GM21786 (cell line): ENCODE results near the gene PLB1.

Experiments
- ATAC-seq: cut with Tn5 transposase; IDR thresholded peaks from one replicate; pipeline ENCODE4 v1.9.1; 2021; ENCODE audit not compliant: unreplicated experiment

The PLB1 gene

DNA sequence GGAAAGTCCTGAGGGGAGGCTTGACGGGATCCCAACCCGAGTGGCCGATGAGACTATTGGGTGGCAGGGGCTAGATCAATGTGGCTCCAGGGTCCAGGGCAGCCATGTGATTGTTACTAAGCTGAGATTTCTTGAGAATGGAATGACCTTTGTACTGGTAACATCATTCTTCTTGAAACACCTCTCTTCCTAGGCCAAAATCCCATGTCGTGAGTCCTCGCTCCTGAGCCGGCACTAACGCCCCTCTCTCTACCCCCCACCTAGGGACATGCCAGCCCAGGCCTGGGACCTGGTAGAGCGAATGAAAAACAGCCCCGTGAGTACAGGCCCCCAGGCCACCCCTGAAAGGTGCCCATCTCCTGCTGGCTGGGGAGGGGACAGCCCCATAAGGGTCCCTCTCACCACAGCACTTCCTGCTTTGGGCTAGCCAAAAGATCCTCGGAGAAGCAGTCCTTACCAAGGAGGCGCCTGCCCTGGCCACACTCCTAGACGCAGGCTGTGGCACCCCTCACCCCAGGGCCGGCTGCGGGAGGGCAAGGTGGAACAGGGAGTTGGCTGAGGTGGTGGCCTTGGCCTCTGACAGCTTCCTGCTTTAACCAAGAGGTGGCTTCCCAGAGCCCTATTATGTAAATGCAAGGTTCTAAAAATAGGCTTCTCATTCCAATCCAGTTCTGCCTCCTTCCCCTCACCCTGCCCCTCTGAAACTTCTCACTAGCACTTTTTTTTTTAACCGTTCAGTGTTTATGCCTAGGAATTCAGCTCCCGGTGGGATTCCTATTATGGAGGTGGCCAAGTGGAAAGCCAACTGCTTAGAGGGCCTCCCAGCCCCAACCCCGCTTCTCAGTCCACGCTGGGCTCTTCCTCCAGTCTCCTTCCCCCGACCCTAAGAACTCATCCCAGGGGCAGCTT, 129.2 kb downstream of the PLB1 start:
- peak; percentile 69 for ATAC-seq

DNA sequence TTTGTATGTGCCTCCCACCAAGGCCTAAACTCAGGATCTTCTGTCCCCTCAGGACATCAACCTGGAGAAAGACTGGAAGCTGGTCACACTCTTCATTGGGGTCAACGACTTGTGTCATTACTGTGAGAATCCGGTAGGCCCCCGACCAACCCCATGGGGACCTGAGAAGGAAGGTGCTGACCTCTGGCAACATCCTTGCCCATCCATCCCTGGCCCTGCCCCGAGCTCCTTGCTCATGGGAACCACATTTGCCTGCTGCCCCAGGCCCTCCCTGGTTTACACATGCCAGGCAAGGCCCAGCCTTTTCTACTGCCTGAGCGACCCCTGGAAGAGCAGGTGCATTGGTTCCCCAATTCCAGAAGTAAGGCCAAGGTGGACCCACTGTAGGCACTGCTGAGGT, 130.5 kb downstream of the PLB1 start:
- ATAC-seq: no peak

DNA sequence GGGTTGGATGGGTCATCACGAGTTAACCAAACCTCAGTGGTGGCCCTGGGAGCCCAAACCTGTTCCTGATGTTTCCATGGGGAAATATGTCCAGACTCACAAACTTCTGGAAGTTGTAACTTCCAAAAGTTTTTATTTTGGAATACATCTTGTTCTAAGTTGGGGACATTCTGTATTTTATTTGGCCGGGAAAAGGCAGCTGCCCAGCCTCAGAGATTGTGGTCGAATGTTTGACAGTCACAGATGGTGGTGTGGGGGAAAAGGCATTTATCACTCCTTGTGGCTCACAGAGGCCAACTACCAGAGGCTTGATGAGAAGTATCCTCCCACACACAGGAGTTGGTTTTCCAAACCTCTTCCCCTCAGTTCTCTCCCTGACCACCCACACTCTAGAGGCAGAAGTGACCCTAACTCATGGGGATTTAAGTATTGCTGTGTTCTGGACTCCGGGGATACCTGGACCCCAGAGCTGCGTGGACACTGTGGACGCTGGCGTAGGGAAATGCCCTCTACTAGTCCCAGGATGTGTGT, 131.1 kb downstream of the PLB1 start:
- ATAC-seq: no peak

DNA sequence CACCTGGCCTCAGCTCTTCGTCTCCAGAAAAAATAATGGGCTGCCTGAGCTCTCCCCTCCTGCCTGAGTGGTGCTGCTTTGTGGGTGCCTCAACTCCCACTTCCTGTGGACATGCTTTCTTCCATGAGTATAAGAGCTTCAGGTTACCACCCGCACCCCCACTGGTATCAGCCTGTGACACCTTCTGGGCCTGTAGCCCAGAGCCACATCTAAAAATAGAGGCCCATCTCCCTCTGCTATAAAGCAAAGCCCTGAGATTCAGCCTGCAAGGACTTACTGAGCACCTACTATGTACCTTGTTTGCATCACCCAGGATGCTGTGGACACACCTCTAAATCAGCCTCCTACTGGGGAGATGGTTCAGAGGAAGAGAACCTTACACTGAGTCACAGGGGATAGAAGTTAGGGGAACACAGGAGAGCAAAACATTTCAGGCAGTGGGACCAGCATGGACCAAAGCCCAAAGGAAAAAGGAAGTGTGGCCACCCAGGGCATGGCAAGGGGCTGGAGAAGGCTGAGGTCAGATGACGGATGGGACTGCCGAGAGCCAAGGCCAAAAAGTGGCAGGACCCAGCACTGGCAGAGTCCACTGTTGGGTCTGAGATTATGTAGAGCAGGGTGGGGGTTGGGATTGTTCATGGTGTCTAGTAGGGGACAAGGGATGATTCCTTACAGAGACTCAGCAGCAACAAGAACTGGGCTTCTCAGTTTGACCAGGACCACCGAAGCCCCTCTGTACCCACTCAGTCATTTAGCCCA, 132.0 kb downstream of the PLB1 start:
- no peak for ATAC-seq

DNA sequence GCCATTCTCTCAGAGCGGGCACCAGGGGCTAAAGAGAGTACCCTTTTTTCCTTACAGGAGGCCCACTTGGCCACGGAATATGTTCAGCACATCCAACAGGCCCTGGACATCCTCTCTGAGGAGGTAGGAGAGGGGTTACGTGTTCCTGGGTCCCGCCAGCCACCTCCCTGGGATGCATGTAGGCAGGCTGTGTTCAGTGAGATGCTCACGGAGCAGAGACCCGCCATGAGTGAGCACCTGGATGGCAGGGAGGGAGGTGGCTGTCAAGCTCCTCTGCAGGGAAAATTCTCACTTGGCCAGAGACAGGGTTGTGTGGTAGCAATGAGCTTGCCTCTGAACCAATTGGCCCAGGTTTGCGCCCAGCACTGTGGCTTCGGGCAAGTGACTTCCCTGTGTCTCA, 132.6 kb downstream of the PLB1 start:
- no peak for ATAC-seq

DNA sequence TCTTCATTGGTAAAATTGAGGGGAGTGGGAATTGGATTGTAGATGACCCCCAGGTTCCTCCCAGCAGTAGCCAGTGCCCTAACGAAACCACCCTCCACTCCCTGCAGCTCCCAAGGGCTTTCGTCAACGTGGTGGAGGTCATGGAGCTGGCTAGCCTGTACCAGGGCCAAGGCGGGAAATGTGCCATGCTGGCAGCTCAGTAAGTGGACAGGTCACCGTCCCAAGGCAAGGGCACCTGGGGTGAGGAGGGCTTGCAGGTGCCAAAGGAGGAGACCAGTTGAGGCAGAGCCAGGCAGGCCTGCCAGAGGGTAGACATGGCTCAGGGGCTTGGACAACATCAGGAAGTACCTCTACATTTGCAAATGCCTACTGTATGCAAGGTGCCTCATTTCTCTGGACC, 133.1 kb downstream of the PLB1 start:
- no peak for ATAC-seq

DNA sequence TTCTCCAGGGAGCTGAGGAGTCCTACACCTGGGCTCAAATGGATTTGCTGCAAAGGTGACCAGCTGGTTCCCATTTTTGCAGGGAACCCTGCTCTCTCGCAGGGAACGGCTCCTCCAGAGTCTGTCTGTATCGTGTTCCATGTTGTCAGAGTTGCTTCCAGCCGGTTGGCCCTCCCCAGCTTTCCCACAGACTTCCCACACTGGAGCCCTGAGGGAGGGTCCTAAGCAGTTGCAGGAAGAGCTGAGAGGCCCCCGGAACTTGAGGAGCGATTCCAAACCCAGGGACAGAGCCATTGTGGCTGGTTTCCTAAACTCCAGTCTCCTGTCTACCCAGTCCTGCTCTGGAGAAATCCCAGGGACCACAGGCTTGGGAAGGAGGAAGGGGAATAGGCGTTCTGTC, 134.1 kb downstream of the PLB1 start:
- ATAC-seq: no peak

DNA sequence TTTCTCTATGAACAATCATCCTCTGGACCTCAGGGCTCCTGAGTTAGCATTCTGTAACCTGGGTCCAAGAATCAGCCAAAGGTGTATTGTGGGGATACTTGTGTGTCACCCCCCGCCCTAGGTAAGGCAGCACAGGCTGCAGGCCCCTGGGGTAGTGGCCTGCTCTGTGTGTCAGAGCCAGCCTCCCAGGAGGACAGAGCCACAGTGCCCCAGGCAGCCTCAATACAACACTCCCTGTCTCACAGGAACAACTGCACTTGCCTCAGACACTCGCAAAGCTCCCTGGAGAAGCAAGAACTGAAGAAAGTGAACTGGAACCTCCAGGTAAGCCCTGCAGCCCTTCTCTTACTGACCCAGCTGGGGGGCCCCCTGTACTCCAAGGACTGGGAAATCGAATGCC, 134.5 kb downstream of the PLB1 start:
- ATAC-seq: no peak

DNA sequence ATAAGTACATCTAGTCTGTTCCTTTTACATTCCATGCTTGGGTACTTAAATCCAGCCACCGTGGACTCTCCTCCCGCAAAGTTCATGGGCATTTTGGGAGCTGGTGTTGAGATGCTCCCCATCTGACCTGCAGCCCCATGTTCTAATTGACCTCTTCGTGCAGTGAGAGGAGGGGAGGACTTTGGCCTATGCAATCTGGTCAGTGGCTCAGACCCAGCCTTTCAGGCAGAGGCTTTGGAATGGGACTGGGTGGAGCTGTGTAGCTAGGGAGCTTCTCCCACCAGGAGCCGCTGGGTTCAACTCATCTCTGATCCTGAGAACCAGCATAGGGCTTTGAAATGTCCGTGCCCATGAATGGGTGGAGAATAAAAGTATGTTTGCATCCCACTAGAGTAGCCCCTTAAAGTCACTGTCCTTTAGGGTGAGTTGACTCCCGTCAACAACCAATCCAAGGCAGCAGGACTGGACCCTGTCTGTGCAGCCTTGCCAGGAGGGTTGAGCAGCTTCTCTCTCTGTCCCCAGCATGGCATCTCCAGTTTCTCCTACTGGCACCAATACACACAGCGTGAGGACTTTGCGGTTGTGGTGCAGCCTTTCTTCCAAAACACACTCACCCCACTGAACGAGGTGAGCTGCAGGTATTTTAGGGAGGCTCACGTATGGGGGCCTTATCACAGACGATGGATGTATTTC, 135.8 kb downstream of the PLB1 start:
- no peak for ATAC-seq

DNA sequence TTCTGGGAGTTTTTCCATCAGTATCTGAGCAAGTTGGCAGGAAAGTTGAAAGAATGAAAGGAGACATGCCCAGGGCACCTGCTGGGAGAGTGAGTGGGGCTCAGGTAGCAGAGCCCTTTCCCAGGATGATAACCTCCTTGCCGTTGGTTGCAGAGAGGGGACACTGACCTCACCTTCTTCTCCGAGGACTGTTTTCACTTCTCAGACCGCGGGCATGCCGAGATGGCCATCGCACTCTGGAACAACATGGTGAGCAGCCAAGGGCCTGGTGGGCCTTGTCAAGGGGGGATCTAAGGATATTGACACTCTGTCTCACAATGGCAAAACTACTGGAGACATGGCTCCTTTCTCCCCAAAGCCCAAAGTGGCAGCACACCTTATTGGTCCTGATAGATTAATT, 136.9 kb downstream of the PLB1 start:
- ATAC-seq: no peak

DNA sequence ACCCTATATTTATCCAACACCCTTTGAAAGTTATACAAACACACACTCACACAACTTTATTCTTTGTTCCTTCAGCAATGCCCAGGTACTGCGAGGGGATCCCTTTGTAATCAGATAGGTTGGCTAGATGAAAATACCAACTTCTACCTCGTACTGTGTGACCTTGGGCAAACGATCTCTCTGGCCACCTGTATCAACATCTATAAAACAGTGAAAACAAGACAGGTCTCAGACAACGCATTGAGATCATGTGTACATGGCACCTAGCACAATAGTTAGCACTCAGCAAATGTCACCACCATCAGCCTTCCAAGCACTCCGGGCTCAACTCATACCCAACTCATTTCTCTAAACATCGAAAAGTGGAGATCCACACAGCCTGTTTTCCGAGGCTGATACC, 137.3 kb downstream of the PLB1 start:
- ATAC-seq: no peak

DNA sequence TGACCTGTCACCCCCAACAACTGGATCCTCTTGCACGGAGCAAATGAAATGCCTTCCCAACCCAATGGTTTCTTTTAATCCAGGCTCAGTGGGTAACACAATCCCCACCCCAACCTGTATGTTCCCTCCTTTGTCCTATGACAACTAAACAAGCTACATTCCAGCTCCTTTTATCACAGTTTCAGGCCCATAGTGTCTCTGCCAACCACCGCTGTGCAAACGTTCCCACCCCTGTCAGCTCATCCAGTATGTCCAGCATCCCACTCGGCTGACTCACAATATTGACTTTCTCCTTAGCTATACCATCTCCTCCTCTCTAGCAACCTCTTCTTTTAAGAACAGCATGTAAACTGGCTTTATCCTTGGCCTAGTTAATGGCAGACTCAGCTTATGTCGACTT, 137.9 kb downstream of the PLB1 start:
- ATAC-seq: no peak

DNA sequence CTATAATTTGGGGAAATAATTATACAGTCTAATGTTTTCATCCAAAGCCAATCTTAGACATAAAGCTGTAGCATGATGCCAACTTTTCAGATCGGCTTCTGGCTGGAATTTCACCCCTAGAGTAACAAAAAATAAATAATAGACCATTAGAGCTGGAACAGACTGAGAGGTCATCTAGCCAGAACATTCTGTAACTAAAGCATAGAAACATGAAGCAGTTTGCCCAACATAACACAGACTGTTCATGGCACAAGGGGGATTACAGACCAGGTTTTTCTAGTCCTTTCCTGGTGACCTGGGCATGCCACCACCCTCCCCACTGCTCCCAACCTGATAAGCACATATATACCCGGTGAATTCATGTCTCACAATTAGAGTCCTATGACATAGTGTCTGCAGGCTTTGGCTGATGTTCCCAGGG, 139.3 kb downstream of the PLB1 start:
- ATAC-seq: no peak

DNA sequence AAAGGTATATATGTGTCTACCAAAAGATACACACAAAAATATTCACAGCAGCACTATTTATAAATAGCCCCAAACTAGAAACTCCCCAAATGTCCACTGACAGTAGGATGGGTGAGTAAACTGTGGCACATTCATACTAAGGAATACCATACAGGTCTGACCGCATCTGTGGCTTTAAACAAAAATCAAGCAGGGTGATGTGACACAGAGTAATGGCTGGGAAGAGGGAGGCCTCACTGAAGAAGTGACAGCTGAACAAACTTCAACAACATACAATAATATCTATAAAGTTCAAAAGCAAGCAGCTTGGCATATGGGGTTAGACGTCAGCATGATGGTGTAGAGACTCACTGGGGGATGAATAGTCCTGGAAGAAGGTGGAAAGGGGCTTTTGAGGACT, 140.6 kb downstream of the PLB1 start:
- no peak for ATAC-seq

DNA sequence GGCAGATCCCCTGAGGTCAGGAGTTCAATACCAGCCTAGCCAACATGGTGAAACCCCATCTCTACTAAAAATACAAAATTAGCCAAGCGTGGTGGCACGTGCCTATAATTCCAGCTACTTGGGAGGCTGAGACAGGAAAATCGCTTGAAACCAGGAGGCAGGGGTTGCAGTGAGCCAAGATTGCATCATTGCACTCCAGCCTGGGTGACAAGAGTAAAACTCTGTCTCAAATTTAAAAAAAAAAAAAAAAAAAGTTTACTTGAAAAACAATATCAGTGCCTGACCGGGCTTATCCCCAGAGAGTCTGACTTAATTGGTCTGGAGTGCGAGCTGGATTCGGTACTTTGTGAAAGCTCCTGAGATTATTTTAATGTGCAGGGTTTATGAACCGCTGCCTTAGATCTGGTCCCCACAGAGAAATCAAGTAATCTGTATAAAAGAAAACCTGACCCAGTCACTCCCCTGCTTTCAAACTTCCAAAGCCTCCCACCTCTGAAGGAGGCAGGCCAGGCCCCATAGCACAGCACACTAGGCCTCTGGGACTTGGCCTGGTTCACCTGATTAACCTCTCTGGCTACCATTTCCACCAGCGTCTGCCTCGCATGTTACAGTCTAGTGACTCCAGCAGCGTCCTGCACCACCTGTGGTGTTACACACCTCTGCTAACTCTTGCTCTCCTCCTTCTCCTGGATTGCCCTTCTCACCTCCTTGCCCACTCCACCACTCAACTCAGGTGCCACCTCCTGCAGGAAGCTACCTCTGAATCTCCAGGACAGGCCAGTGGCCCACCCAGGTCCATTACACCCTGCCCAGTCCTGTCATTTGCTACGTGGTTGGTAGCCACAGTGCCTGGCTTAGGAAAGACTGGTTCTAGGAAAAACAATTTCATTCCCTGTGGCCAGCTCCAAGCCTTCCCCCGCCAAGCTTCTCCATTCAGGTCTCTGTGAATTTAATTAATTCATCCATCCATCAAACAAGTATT, 141.5 kb downstream of the PLB1 start:
- ATAC-seq: no peak

DNA sequence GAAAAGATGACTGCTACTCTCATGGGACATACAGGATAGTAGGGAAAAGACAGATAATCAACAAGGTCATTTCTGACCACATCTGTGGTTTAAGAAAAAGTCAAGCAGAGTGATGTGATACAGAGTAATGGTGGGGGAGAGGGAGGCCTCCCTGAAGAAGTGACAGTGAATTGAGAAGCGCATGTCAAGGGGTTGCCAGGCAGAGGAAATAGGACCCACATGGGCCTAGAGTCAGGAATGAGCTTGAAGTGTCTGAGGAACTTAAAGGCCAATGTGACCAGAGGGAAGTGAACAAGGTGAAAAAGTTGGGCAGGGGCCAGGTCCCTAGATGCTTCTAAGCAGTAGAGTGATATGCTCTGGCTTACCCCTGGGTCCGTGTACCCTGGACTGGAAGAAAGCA, 142.2 kb downstream of the PLB1 start:
- ATAC-seq: no peak

DNA sequence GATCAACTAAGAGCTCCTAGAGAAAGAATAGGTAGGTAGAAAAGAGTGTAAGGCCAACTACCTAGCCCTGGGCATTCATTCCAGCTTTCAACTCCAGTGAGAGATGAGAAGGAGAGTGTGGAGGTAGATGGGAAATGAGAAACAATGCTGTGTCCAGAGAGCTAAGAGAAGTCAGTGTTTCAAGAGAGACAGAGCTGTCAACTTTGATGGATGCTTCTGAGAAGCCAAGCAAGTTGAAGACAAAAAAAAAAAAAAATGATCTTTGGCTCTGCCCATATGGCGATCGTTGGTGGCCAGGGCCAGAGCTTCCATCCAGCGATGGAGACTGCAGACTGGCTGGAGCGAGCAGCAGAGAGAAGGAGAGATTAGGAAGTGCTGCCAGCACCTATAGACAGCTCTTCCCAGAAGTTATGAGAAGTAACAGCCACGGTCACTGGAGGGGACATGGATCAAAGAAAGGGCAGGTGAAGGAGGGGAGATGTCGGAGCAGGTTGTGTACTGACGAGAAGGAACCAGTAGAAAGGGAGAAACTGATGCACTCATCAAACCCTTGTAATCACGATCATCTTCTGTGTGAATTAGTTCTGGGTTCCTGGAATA, 143.3 kb downstream of the PLB1 start:
- no peak for ATAC-seq

DNA sequence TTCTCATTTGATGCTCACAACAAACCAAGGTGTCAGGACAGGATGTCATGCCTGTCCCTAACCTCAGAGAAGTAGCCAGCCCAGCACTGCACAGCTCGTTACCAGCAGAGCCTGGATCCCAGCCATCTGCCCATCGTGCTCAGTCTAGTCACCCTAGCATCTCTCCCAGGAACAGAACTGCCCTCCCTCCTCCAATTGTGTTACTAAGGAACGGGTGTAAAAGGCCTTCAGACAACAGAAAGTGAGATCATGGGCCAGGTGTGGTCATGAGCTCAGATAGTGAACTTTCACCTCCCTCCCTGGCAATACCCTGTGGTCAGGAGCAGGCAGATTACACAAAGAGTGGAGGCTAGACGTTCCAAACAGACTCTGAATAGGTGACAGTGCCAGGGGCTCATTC, 144.0 kb downstream of the PLB1 start:
- peak; percentile 63 for ATAC-seq

DNA sequence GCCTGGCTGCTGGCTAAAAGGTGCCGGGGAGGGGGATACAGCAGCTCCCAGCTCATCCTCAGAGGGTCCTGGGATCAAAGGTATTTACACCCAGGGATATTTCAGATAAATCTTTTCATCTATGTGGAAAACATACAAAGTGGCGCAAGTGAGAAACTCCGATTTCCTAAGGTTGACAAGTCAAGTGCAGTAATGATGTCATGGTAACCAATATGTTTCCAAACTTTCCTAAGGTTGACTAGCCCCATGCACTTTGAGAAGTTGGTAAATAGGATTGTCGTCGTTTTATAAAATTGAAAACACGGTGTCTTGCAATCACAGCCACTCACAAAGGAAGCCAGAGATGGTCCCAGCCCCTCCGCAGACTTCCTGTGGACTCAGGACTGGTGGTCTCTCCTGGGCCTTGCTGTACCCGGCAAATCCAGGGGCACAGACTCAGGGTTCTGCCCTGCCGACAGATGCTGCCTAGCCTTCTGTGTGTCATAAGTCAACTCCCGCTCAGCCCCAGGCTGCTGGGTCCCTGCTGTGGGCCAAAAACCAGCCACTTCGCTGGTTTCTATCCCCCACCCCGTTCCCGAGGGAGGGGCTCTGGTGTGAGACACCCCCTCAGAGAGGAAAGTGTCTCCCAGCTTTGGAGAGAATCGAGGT, 144.5 kb downstream of the PLB1 start:
- no peak for ATAC-seq
